CD4-positive, CD25-positive, alpha-beta regulatory T cell (primary cell): ENCODE data around the gene TACR1. TPM values are rescaled to one million over a fixed set of nuclear protein-coding genes. Genes with fewer than 3 reads are reported as not detected.

ENCODE experiments used
- ATAC-seq, 2 donors: fragments of 150-1000 bp; cut with Tn5 transposase; one replicate each; pipeline ENCODE4 v1.10.0; 2021; ENCODE audit warnings: low read depth in 2 of 2, moderate number of reproducible peaks in 2 of 2, moderate library complexity in 1 of 2
- DNase-seq, 3 donors: peaks; one replicate each; pipeline versions ENCODE4 v3.0.0 to v3.0.0-alpha.2; 2012 to 2022; ENCODE audit warnings: mixed read lengths in 1 of 3
- H3K27ac ChIP-seq: one replicate; pipeline ENCODE4 v1.7.0; 2013; ENCODE audit warnings: mild to moderate bottlenecking, low read length; ENCODE audit not compliant: insufficient read depth, poor library complexity, severe bottlenecking
- H3K27me3 ChIP-seq: one replicate; pipeline ENCODE4 v1.7.0; 2013; ENCODE audit warnings: low read length; ENCODE audit not compliant: control insufficient read depth, insufficient read depth
- H3K36me3 ChIP-seq: one replicate; pipeline ENCODE4 v1.7.0; 2013; ENCODE audit warnings: mild to moderate bottlenecking, low read length, moderate library complexity; ENCODE audit not compliant: control insufficient read depth, insufficient read depth
- H3K4me1 ChIP-seq: 2 replicates; pipeline ENCODE4 v1.7.0; 2013; ENCODE audit warnings: mild to moderate bottlenecking, low read length; ENCODE audit not compliant: insufficient read depth, control insufficient read depth, poor library complexity, severe bottlenecking
- H3K4me3 ChIP-seq: one replicate; pipeline ENCODE4 v1.7.0; 2013; ENCODE audit warnings: low read depth, mild to moderate bottlenecking, low read length, moderate library complexity
- H3K9me3 ChIP-seq, 2 experiments: 1 replicate in 1 of 2; 2 replicates in 1 of 2; pipeline ENCODE4 v1.7.0; 2013; ENCODE audit warnings: low read length in 2 of 2, mild to moderate bottlenecking in 1 of 2, moderate library complexity in 1 of 2; ENCODE audit not compliant: control insufficient read depth in 2 of 2
- H3K27ac Mint-ChIP-seq, 3 donors: one replicate each; pipeline ENCODE4 v1.8.0; 2020 to 2022; ENCODE audit warnings: mild to moderate bottlenecking in 3 of 3, mixed read lengths in 3 of 3, moderate library complexity in 2 of 3
- H3K27me3 Mint-ChIP-seq: one replicate; pipeline ENCODE4 v1.8.0; 2022; ENCODE audit warnings: mild to moderate bottlenecking, mixed read lengths
- H3K36me3 Mint-ChIP-seq: one replicate; pipeline ENCODE4 v1.8.0; 2020; ENCODE audit warnings: mixed read lengths
- H3K4me1 Mint-ChIP-seq, 4 donors: one replicate each; pipeline ENCODE4 v1.8.0; 2020 to 2022; ENCODE audit warnings: mixed read lengths in 4 of 4, mild to moderate bottlenecking in 1 of 4
- H3K4me3 Mint-ChIP-seq, 4 donors: one replicate each; pipeline ENCODE4 v1.8.0; 2020 to 2022; ENCODE audit warnings: mild to moderate bottlenecking in 4 of 4, mixed read lengths in 4 of 4, moderate library complexity in 3 of 4
- H3K9me3 Mint-ChIP-seq, 7 donors: one replicate each; pipeline ENCODE4 v1.8.0; 2020 to 2022; ENCODE audit warnings: mixed read lengths in 7 of 7, mild to moderate bottlenecking in 3 of 7, moderate library complexity in 2 of 7
- polyA plus RNA-seq, 4 donors: library from polyadenylated mRNA; unstranded; fragments of 300-500 nt; fragmentation: Illumina TruSeq; gene quantifications; one replicate each; pipeline ENCODE4 v1.2.3, GENCODE V29; 2021
- total RNA-seq: library from RNA; stranded (reverse); gene quantifications from one replicate; pipeline ENCODE4 v1.2.3, GENCODE V29; 2022

Gene TACR1
- total and polyA plus RNA-seq, 5 donors from 2014 or later = 0.09 TPM; not detected in 4

DNA sequence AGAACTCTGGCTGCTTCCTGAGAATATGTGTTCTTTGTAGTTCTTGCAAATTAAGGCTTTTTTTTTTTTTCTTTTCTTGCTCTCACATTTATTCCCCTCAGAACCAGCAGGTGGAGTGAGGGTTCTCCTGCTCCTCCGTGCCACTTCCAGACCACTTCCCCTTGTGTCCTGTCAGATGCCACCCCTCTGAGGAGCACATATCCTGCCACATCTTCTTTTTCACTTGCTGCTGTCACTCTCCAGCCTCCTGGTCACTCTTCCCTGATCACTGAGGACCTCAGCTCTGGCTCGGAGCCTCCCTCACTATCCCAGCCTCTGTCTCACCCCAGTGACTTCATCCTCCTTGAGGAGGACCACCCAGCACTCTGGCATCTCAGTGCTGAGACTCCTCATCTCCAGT lies 100.5 kb downstream of the TACR1 start:
- Mint-ChIP-seq H3K27ac (no peak overlapping the region), H3K36me3 (peaks cover 17% of the 10 kb centered on the region), H3K27me3 (peaks cover 9% of the 10 kb centered on the region), H3K4me3 (no peak overlapping the region), H3K9me3 (peaks cover 0 to 5% (median 3%) of the 10 kb centered on the region in 7 donors), H3K4me1 (no peaks in the 10 kb centered on the region)
- H3K27ac ChIP-seq = no peak overlapping the region
- no peak for ATAC-seq
- H3K27me3 ChIP-seq = no peaks in the 10 kb centered on the region
- no peaks in the 10 kb centered on the region for H3K9me3 ChIP-seq
- peak in 1 of 3 donors; percentile 23 for DNase-seq
- no peak overlapping the region for H3K4me3 ChIP-seq
- no peaks in the 10 kb centered on the region for H3K36me3 ChIP-seq
- no peaks in the 10 kb centered on the region for H3K4me1 ChIP-seq

DNA sequence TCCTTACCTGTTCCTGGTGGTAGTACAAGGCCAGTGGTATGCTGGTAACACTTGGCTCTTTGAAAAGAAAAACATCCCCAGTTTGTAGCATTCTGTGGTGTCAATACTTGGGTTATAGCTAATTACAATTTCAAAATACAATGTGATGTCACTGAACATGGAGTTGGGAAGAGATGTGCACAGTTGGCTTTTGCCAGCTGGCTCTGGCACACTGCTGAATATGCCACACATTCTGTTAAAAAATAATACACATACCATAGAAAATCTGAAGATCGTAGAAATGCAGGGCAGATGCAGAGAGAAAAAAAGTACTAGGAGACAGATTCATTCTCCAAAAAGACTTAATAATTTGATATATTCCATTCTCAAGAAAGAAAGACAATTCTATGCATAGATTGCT lies 101.5 kb downstream of the TACR1 start:
- no peaks in the 10 kb centered on the region for H3K36me3 ChIP-seq
- H3K36me3 Mint-ChIP-seq = peaks cover 17% of the 10 kb centered on the region
- no peaks in the 10 kb centered on the region for H3K4me1 ChIP-seq
- H3K27ac Mint-ChIP-seq = no peak overlapping the region
- H3K9me3 Mint-ChIP-seq = peaks cover 0 to 4% (median 2%) of the 10 kb centered on the region in 7 donors
- DNase-seq (no peak), ATAC-seq (no peak)
- no peaks in the 10 kb centered on the region for H3K4me1 Mint-ChIP-seq
- H3K4me3 Mint-ChIP-seq = no peak overlapping the region
- no peaks in the 10 kb centered on the region for H3K27me3 ChIP-seq
- no peak overlapping the region for H3K27ac ChIP-seq
- no peak overlapping the region for H3K4me3 ChIP-seq
- no peaks in the 10 kb centered on the region for H3K9me3 ChIP-seq
- peaks cover 9% of the 10 kb centered on the region for H3K27me3 Mint-ChIP-seq

DNA sequence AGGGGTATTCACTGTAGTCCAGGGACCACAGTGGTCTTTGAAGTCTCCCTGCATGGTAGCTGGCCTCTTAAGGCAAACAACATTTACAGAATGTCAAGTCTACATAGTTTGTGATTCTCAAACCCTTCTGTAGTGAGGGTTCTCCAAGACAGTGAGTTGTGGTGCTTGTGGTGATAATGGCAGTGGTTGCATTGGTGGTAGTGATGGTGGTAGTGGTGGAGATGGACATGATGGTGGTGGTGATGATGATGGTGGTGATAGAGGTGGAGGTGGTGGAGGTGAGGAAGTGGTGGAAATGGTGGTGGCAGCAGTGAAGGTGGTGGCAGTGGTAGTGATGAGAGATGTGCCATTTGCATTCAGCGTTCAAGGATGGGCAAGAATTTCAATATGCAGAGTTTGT lies 104.9 kb downstream of the TACR1 start:
- Mint-ChIP-seq H3K4me1 (no peaks in the 10 kb centered on the region), H3K4me3 (no peak overlapping the region), H3K27me3 (peaks cover 4% of the 10 kb centered on the region), H3K9me3 (peaks cover 0 to 3% (median 0%) of the 10 kb centered on the region in 7 donors), H3K36me3 (peaks cover 17% of the 10 kb centered on the region), H3K27ac (no peak overlapping the region)
- H3K9me3 ChIP-seq = no peaks in the 10 kb centered on the region
- H3K27ac ChIP-seq = no peak overlapping the region
- no peak overlapping the region for H3K4me3 ChIP-seq
- no peaks in the 10 kb centered on the region for H3K27me3 ChIP-seq
- DNase-seq (no peak), ATAC-seq (no peak)
- no peaks in the 10 kb centered on the region for H3K36me3 ChIP-seq
- no peaks in the 10 kb centered on the region for H3K4me1 ChIP-seq

DNA sequence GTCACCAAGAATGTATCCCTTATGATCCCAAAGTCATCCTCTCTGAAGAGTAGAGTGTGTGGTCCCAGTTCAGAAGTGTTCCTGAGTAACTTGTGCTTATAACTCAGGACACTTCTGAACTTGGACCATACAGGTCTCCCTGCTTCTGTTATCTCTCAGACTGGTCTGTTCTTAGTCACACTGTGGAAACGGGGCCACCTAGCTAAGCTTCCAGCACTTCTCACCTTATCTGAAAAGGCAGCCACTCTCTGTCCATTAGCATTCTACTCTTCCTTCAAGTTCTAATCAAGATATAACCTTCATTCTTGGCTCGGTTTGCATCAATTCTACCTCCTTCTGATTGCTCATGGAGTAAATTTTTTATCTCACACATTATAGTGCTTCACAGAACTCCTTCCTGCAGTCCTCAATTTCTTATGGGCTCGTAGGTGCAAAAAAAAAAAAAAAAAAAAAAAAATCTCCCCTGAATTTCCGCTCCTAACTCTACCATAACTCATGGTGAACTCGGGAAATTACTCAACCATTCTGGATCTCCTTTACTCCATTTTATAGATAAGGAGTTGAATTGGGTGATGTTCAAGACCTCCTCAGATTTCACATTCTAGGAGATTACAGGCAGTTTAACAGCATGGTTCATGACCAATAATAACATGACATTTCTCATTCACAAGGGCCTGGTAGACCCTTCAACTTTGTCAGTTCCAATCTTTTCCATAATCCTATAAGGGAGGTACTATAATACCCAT lies 108.4 kb downstream of the TACR1 start:
- Histone ChIP-seq H3K27ac (no peak overlapping the region), H3K36me3 (no peaks in the 10 kb centered on the region), H3K4me1 (no peaks in the 10 kb centered on the region), H3K4me3 (no peak overlapping the region), H3K9me3 (no peaks in the 10 kb centered on the region), H3K27me3 (no peaks in the 10 kb centered on the region)
- ATAC-seq = no peak
- Mint-ChIP-seq H3K4me1 (peaks cover 0 to 2% (median 0%) of the 10 kb centered on the region in 4 donors), H3K27me3 (no peaks in the 10 kb centered on the region), H3K9me3 (peaks cover 0 to 1% (median 0%) of the 10 kb centered on the region in 7 donors), H3K4me3 (no peak overlapping the region), H3K27ac (no peak overlapping the region), H3K36me3 (peaks cover 10% of the 10 kb centered on the region)
- DNase-seq = no peak

DNA sequence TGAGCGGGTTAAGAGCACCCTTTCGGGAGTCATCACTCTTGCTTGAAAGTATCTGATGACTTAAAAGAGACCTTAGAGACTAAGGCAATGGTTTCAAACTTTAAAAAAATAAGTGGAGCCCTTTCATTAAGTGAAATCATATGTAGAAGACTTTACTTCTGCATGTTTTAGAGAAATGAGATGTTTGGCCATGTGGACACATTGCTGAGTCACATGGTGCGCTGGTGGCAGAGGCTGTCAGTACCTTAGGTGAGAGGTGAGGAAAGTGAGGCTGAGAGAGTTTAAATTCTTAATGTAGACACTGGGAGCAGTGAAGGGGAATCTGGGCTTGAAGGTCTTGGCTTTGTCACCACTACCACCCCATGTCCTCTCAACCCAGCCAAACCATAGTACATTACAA lies 109.8 kb downstream of the TACR1 start:
- Mint-ChIP-seq H3K4me3 (no peak overlapping the region), H3K27me3 (no peaks in the 10 kb centered on the region), H3K4me1 (peaks cover 0 to 2% (median 0%) of the 10 kb centered on the region in 4 donors), H3K9me3 (peaks cover 0 to 4% (median 0%) of the 10 kb centered on the region in 7 donors), H3K36me3 (peaks cover 10% of the 10 kb centered on the region), H3K27ac (no peak overlapping the region)
- no peak for ATAC-seq
- Histone ChIP-seq H3K9me3 (no peaks in the 10 kb centered on the region), H3K36me3 (no peaks in the 10 kb centered on the region), H3K4me3 (no peak overlapping the region), H3K4me1 (no peaks in the 10 kb centered on the region), H3K27ac (no peak overlapping the region), H3K27me3 (no peaks in the 10 kb centered on the region)
- no peak for DNase-seq

DNA sequence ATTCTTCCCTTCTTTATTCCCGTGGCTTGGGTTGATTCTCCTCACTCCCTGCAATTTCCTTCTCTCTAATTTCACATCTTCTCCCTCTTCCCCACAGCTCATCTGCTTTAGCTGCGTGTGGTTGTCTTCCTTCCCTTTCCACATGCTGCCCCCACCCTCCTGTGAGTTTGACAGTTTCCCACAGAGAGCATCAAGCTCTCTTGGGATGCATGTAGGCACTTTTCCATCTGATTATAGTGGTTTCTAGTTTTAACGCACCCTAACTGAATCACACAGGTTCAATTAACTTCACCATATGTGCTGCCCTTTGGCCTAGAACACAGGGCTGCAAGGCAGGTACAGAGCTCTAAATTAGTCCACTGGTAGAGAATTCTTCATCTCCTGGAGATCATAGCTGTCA lies 110.5 kb downstream of the TACR1 start:
- Histone ChIP-seq H3K27ac (no peak overlapping the region), H3K4me3 (no peak overlapping the region), H3K4me1 (no peaks in the 10 kb centered on the region), H3K36me3 (no peaks in the 10 kb centered on the region), H3K27me3 (no peaks in the 10 kb centered on the region), H3K9me3 (no peaks in the 10 kb centered on the region)
- Mint-ChIP-seq H3K4me1 (peaks cover 0 to 2% (median 0%) of the 10 kb centered on the region in 4 donors), H3K36me3 (peaks cover 10% of the 10 kb centered on the region), H3K27ac (no peak overlapping the region), H3K27me3 (no peaks in the 10 kb centered on the region), H3K4me3 (no peak overlapping the region), H3K9me3 (peaks cover 0 to 4% (median 0%) of the 10 kb centered on the region in 7 donors)
- ATAC-seq = no peak
- DNase-seq = no peak

DNA sequence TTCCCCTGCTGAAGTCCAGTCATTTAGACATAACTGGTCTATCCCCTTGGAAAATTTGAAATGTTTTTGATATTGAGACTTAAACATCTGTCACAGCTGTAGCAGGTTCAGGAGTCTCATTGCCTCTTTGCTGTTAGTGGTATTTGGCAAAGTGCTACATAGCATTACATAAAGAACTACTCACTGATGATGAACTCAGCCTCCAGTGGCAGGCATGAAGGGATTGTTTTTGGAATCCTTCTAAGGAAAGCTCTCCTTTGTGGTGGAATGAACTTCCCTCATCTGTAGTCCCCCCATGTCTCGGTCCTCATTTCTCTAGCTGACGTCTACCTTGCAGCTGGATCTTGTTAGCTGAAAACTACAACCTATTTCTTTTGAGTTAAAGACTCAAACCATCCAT lies 111.6 kb downstream of the TACR1 start:
- peaks cover 10% of the 10 kb centered on the region for H3K36me3 Mint-ChIP-seq
- no peak overlapping the region for H3K4me3 ChIP-seq
- no peak for DNase-seq

DNA sequence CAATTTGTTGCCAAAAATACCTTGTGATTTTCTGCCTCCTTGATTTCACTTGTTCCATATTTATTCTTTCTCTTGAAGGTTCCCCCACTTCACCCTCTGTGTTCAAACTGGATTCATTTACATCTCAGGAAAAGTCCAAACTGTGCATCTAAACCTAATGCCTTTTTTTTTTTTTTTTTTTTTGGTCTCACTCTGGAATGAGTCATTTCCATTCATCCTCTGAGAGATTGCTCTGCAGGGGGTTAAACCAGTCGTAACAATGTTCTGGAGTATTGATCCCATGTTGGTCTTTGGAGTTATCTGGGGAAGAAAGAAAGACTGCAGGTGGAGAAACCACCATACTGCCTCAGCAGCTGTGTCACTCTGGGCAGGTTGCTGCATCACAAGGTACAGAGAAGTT lies 119.7 kb downstream of the TACR1 start:
- Mint-ChIP-seq H3K4me3 (no peak overlapping the region), H3K9me3 (peaks cover 0 to 4% (median 1%) of the 10 kb centered on the region in 7 donors), H3K27ac (no peak overlapping the region), H3K27me3 (no peaks in the 10 kb centered on the region), H3K36me3 (peaks cover 14% of the 10 kb centered on the region), H3K4me1 (no peaks in the 10 kb centered on the region)
- H3K36me3 ChIP-seq = no peaks in the 10 kb centered on the region
- DNase-seq = no peak
- no peaks in the 10 kb centered on the region for H3K4me1 ChIP-seq
- no peaks in the 10 kb centered on the region for H3K9me3 ChIP-seq
- H3K27ac ChIP-seq = no peak overlapping the region
- no peaks in the 10 kb centered on the region for H3K27me3 ChIP-seq
- H3K4me3 ChIP-seq = no peak overlapping the region
- ATAC-seq = no peak

More for the DNA sequence above, 111.6 kb downstream of the TACR1 start:
- Histone ChIP-seq H3K27me3 (no peaks in the 10 kb centered on the region), H3K27ac (no peak overlapping the region), H3K9me3 (no peaks in the 10 kb centered on the region), H3K4me1 (no peaks in the 10 kb centered on the region), H3K36me3 (no peaks in the 10 kb centered on the region)
- Mint-ChIP-seq H3K27ac (no peak overlapping the region), H3K9me3 (peaks cover 0 to 4% (median 0%) of the 10 kb centered on the region in 7 donors), H3K4me3 (no peak overlapping the region), H3K4me1 (peaks cover 0 to 2% (median 0%) of the 10 kb centered on the region in 4 donors), H3K27me3 (no peaks in the 10 kb centered on the region)
- ATAC-seq = no peak
